Measurements from ENCODE around the gene CLOCK.

DNA sequence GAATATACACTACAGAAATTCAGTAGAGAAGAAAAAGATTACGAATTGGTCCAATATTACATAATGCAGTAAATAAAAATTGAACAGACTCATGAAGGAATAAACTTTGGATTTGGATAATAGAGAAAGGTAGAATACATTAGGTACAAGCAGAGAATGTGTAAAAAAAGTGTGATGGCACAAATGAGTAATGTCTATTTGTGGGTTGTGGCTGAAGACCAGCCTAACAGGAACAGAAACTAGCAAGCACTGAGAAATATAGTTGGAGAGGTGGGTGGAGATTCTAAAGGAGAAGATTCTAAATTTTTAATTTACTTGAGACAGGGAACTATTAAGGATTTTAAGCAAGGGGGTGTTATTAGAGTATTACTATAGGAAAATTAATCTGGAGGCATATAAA lies 15.2 kb upstream of the CLOCK start:
- TF ChIP-seq, protein P1, sequence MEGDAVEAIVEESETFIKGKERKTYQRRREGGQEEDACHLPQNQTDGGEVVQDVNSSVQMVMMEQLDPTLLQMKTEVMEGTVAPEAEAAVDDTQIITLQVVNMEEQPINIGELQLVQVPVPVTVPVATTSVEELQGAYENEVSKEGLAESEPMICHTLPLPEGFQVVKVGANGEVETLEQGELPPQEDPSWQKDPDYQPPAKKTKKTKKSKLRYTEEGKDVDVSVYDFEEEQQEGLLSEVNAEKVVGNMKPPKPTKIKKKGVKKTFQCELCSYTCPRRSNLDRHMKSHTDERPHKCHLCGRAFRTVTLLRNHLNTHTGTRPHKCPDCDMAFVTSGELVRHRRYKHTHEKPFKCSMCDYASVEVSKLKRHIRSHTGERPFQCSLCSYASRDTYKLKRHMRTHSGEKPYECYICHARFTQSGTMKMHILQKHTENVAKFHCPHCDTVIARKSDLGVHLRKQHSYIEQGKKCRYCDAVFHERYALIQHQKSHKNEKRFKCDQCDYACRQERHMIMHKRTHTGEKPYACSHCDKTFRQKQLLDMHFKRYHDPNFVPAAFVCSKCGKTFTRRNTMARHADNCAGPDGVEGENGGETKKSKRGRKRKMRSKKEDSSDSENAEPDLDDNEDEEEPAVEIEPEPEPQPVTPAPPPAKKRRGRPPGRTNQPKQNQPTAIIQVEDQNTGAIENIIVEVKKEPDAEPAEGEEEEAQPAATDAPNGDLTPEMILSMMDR (IDR thresholded peaks at IDR 0.05), result no peak
- TF ChIP-seq ZFX (IDR thresholded peaks at IDR 0.05; ENCODE audit: borderline replicate concordance), result no peak

Measured in 22Rv1 (cell line).